Cardiac fibroblast (primary cell): ENCODE results near the gene TMEM92.
A peak's percentile ranks its signal among the peaks of the same experiment; 100 is the strongest.

Source experiments
- DNase-seq, 2 donors: peaks; one replicate each; pipeline versions ENCODE4 v3.0.0 to v3.0.0-alpha.2; 2010; ENCODE audit warnings: low read depth in 2 of 2
- H3K4me3 ChIP-seq, 2 donors: replicated peaks in 1 of 2; 1 replicate in 1 of 2; 2 replicates in 1 of 2; pipeline ENCODE4 v1.5.1; 2011; ENCODE audit warnings: low read depth in 2 of 2, low read length in 2 of 2, mild to moderate bottlenecking in 2 of 2, moderate library complexity in 1 of 2
- CTCF ChIP-seq: IDR thresholded peaks from one replicate; pipeline ENCODE4 v1.5.1; 2011; ENCODE audit warnings: low read depth, mild to moderate bottlenecking, low read length, inconsistent platforms

TMEM92 gene

GRCh38 chr17:50289278-50289677 is 15.0 kb downstream of the TMEM92 start:
- peak overlapping the region in 1 of 2 donors; percentile 47 for H3K4me3 ChIP-seq
- no peak for TF ChIP-seq CTCF
- DNase-seq, result peak; percentile 60 to 77

- peak overlapping the region in 1 of 2 donors; percentile 47 for H3K4me3 ChIP-seq
- peak; percentile 98 to 99 for DNase-seq
- no peak for TF ChIP-seq CTCF
Measured at GRCh38 chr17:50289991-50290702, 15.9 kb downstream of the TMEM92 start.

- H3K4me3 ChIP-seq, result no peak overlapping the region
- DNase-seq, result peak in 1 of 2 donors; percentile 28
Measured at GRCh38 chr17:50290933-50291332, 16.7 kb downstream of the TMEM92 start.

GRCh38 chr17:50292465-50292864 is 18.2 kb downstream of the TMEM92 start:
- no peak overlapping the region for H3K4me3 ChIP-seq
- no peak for DNase-seq
- no peak for TF ChIP-seq CTCF

More at GRCh38 chr17:50290933-50291332, 16.7 kb downstream of the TMEM92 start:
- TF ChIP-seq CTCF, result no peak

- no peak overlapping the region for H3K4me3 ChIP-seq
- no peak for TF ChIP-seq CTCF
- no peak for DNase-seq
Measured at GRCh38 chr17:50295021-50295420, 20.8 kb downstream of the TMEM92 start.

GRCh38 chr17:50297407-50297865 is 23.2 kb downstream of the TMEM92 start:
- peak; percentile 77 for DNase-seq
- no peak overlapping the region for H3K4me3 ChIP-seq
- TF ChIP-seq CTCF, result peak; percentile 96
